GM23338 (cell line): ENCODE data around the gene HERPUD1. TPM values are rescaled to one million over a fixed set of nuclear protein-coding genes. Genes with fewer than 3 reads are reported as not detected.

Experiments used
- ATAC-seq: fragments of 200-7000 bp; cut with Tn5 transposase; 3 replicates; pipeline ENCODE4 v1.9.1; 2020
- DNase-seq: peaks from one replicate; pipeline ENCODE4 v3.0.0-alpha.2; 2015; ENCODE audit warnings: low spot score
- H2AFZ ChIP-seq: fragments of 200-600 bp; sonication (generic); 2 replicates; pipeline ENCODE4 v1.8.0; 2016; ENCODE audit warnings: antibody characterized with exemption, mild to moderate bottlenecking, moderate library complexity
- H3F3A ChIP-seq: fragments of 200-600 bp; sonication (generic); replicated peaks from 2 replicates; pipeline ENCODE4 v1.8.0; 2017; ENCODE audit warnings: antibody characterized with exemption, mixed run types, low read depth
- H3K27ac ChIP-seq: fragments of 200-600 bp; sonication (generic); 2 replicates; pipeline ENCODE4 v1.6.1; 2016; ENCODE audit warnings: low read depth
- H3K27me3 ChIP-seq: fragments of 200-600 bp; sonication (generic); 2 replicates; pipeline ENCODE4 v1.8.0; 2016; ENCODE audit warnings: mild to moderate bottlenecking, mixed run types, moderate library complexity; ENCODE audit not compliant: insufficient read depth
- H3K36me3 ChIP-seq: fragments of 200-600 bp; sonication (generic); 2 replicates; pipeline ENCODE4 v1.8.0; 2016; ENCODE audit warnings: mild to moderate bottlenecking; ENCODE audit not compliant: insufficient read depth
- H3K4me1 ChIP-seq: fragments of 200-600 bp; sonication (generic); 2 replicates; pipeline ENCODE4 v1.8.0; 2016; ENCODE audit warnings: mild to moderate bottlenecking, moderate library complexity; ENCODE audit not compliant: insufficient read depth
- H3K4me2 ChIP-seq: fragments of 200-600 bp; sonication (generic); 2 replicates; pipeline ENCODE4 v1.7.1; 2017; ENCODE audit warnings: mixed run types
- H3K4me3 ChIP-seq: fragments of 200-600 bp; sonication (generic); 2 replicates; pipeline ENCODE4 v1.6.1; 2016; ENCODE audit warnings: mixed run types
- H3K79me2 ChIP-seq: fragments of 200-600 bp; sonication (generic); replicated peaks from 2 replicates; pipeline ENCODE4 v1.8.0; 2017; ENCODE audit warnings: mild to moderate bottlenecking; ENCODE audit not compliant: insufficient read depth
- H3K9me2 ChIP-seq: fragments of 200-600 bp; sonication (generic); 2 replicates; pipeline ENCODE4 v1.8.0; 2017; ENCODE audit not compliant: insufficient read depth
- H4K20me1 ChIP-seq: fragments of 200-600 bp; sonication (generic); replicated peaks from 2 replicates; pipeline ENCODE4 v1.8.0; 2017; ENCODE audit warnings: mild to moderate bottlenecking; ENCODE audit not compliant: insufficient read depth
- H3K27ac Mint-ChIP-seq: 2 replicates; pipeline ENCODE4 v1.8.0; 2020; ENCODE audit warnings: inconsistent platforms, mild to moderate bottlenecking, moderate library complexity, mixed read lengths
- H3K27me3 Mint-ChIP-seq: 3 replicates; pipeline ENCODE4 v1.8.0; 2022; ENCODE audit warnings: low read depth, mild to moderate bottlenecking, moderate library complexity, mixed read lengths, inconsistent platforms; ENCODE audit not compliant: insufficient read depth, poor library complexity
- H3K36me3 Mint-ChIP-seq: 3 replicates; pipeline ENCODE4 v1.8.0; 2021; ENCODE audit warnings: low read depth, mild to moderate bottlenecking, inconsistent platforms, moderate library complexity, mixed read lengths
- H3K4me1 Mint-ChIP-seq: 3 replicates; pipeline ENCODE4 v1.8.0; 2020; ENCODE audit warnings: mild to moderate bottlenecking, inconsistent platforms, mixed read lengths
- H3K4me3 Mint-ChIP-seq: 3 replicates; pipeline ENCODE4 v1.8.0; 2021; ENCODE audit warnings: moderate library complexity, mild to moderate bottlenecking, inconsistent platforms, mixed read lengths
- H3K9me3 Mint-ChIP-seq: 3 replicates; pipeline ENCODE4 v1.8.0; 2020; ENCODE audit warnings: moderate library complexity, mild to moderate bottlenecking, inconsistent platforms, mixed read lengths
- CREB1 ChIP-seq: fragments of 250-450 bp; sonication (Bioruptor Pico); IDR thresholded peaks from 2 replicates; pipeline ENCODE4 v1.5.0; 2020; ENCODE audit warnings: low read depth, mild to moderate bottlenecking, moderate library complexity
- NANOG ChIP-seq: IDR thresholded peaks from 2 replicates; pipeline ENCODE4 v1.6.1; 2016; ENCODE audit warnings: antibody characterized with exemption, borderline replicate concordance
- STAT1 ChIP-seq: IDR thresholded peaks from one replicate; pipeline ENCODE4 v1.6.1; 2016; ENCODE audit warnings: antibody characterized with exemption; ENCODE audit not compliant: unreplicated experiment
- polyA plus RNA-seq: library from polyadenylated mRNA; unstranded; fragments of >200 nt; fragmentation: Nextera tagmentation; extraction: Ambion mirVana; gene quantifications from 2 replicates; pipeline ENCODE4 v1.2.1, GENCODE V29; 2016
- total RNA-seq: library from RNA; depleted of rRNA; stranded (reverse); fragments of >200 nt; shearing (Covaris generic); gene quantifications from 2 replicates; pipeline ENCODE4 v1.2.3, GENCODE V29; 2014
- TF ChIP-seq, protein P1 (sequence below), 2 experiments: fragments of 200-600 bp in 1 of 2; sonication (generic) in 1 of 2; conservative IDR thresholded peaks; 2 replicates each; pipeline versions ENCODE4 v1.5.1 to v1.6.1; 2016 to 2017; ENCODE audit warnings: antibody characterized with exemption in 2 of 2, low read depth in 2 of 2, mild to moderate bottlenecking in 2 of 2, moderate library complexity in 1 of 2

Gene HERPUD1
- total and polyA plus RNA-seq, 2 experiments from 2014 or later: 41.1 to 44.1 TPM

GRCh38 chr16:56964243-56965148 is 32.6 kb downstream of the HERPUD1 start:
- Histone ChIP-seq H3K27me3 (no peaks in the 10 kb centered on the region), H3K4me1 (no peaks in the 10 kb centered on the region; the same call in 1 of the 2 replicates), H3K9me2 (no peaks in the 10 kb centered on the region), H3F3A (no peaks in the 10 kb centered on the region), H3K79me2 (no peaks in the 10 kb centered on the region), H2AFZ (peak overlapping the region; percentile 91; the same call in 1 of the 2 replicates), H3K4me2 (peak overlapping the region; percentile 61), H3K36me3 (no peaks in the 10 kb centered on the region), H4K20me1 (no peaks in the 10 kb centered on the region), H3K27ac (no peak overlapping the region), H3K4me3 (peak overlapping the region; percentile 7; the same call in 1 of the 2 replicates)
- H3K36me3 Mint-ChIP-seq: no peaks in the 10 kb centered on the region
- peaks cover 9% of the 10 kb centered on the region for H3K27me3 Mint-ChIP-seq
- no peaks in the 10 kb centered on the region; the same call in 2 of the 3 replicates for H3K9me3 Mint-ChIP-seq
- peaks cover 4% of the 10 kb centered on the region; the same call in 2 of the 3 replicates for H3K4me1 Mint-ChIP-seq
- peak overlapping the region; percentile 62; the same call in 1 of the 2 replicates for H3K27ac Mint-ChIP-seq
- ATAC-seq (peak; percentile 96), DNase-seq (peak; percentile 97)
- TF ChIP-seq CREB1 (CRISPR knock-in tag): peak; percentile 27; the same call in 1 of the 2 replicates
- TF ChIP-seq, protein P1, sequence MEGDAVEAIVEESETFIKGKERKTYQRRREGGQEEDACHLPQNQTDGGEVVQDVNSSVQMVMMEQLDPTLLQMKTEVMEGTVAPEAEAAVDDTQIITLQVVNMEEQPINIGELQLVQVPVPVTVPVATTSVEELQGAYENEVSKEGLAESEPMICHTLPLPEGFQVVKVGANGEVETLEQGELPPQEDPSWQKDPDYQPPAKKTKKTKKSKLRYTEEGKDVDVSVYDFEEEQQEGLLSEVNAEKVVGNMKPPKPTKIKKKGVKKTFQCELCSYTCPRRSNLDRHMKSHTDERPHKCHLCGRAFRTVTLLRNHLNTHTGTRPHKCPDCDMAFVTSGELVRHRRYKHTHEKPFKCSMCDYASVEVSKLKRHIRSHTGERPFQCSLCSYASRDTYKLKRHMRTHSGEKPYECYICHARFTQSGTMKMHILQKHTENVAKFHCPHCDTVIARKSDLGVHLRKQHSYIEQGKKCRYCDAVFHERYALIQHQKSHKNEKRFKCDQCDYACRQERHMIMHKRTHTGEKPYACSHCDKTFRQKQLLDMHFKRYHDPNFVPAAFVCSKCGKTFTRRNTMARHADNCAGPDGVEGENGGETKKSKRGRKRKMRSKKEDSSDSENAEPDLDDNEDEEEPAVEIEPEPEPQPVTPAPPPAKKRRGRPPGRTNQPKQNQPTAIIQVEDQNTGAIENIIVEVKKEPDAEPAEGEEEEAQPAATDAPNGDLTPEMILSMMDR (conservative IDR thresholded peaks at IDR 0.05; ENCODE audit: low read depth in 2 of 2): peak; percentile 99 to 100
- TF ChIP-seq NANOG: no peak
- no peak overlapping the region for H3K4me3 Mint-ChIP-seq

- Histone ChIP-seq H3K4me3 (no peak overlapping the region), H4K20me1 (no peaks in the 10 kb centered on the region), H3K36me3 (no peaks in the 10 kb centered on the region), H2AFZ (peak overlapping the region; percentile 32; the same call in 1 of the 2 replicates), H3K9me2 (no peaks in the 10 kb centered on the region), H3K4me2 (no peak overlapping the region), H3F3A (no peaks in the 10 kb centered on the region), H3K27me3 (no peaks in the 10 kb centered on the region), H3K79me2 (no peaks in the 10 kb centered on the region), H3K4me1 (no peaks in the 10 kb centered on the region; the same call in 1 of the 2 replicates), H3K27ac (no peak overlapping the region)
- DNase-seq (no peak), ATAC-seq (no peak)
- no peaks in the 10 kb centered on the region; the same call in 2 of the 3 replicates for H3K9me3 Mint-ChIP-seq
- TF ChIP-seq STAT1: no peak
- no peaks in the 10 kb centered on the region for H3K36me3 Mint-ChIP-seq
- peaks cover 4% of the 10 kb centered on the region; the same call in 2 of the 3 replicates for H3K4me1 Mint-ChIP-seq
- no peak overlapping the region for H3K4me3 Mint-ChIP-seq
- H3K27ac Mint-ChIP-seq: no peak overlapping the region
- peaks cover 10% of the 10 kb centered on the region for H3K27me3 Mint-ChIP-seq
Measured at GRCh38 chr16:56965149-56966092, 33.5 kb downstream of the HERPUD1 start.
